Adrenal gland (tissue), 5 donors: Measurements from ENCODE around the gene ATP2B3.

Source experiments
- CTCF ChIP-seq, 6 experiments: fragments of 450-650 bp in 4 of 6; fragments of 200-600 bp in 2 of 6; sonication (generic) in 1 of 6; IDR thresholded peaks; 1 replicate in 5 of 6; 2 replicates in 1 of 6; pipeline versions ENCODE4 v1.5.1 to v1.8.0; 2016 to 2021; ENCODE audit warnings: antibody characterized with exemption in 6 of 6, mild to moderate bottlenecking in 2 of 6, moderate library complexity in 1 of 6
- POLR2A ChIP-seq, 2 donors: fragments of 450-650 bp; IDR thresholded peaks; one replicate each; pipeline ENCODE4 v1.6.1; 2017; ENCODE audit warnings: antibody characterized with exemption in 2 of 2, mild to moderate bottlenecking in 2 of 2, moderate library complexity in 1 of 2
- donor health status: DM: no; HTN: no; CAD: no.

- no peak for TF ChIP-seq CTCF (IDR thresholded peaks at IDR 0.05)
- no peak for TF ChIP-seq POLR2A (IDR thresholded peaks at IDR 0.05)
These were observed 66.0 kb downstream of the ATP2B3 start for GRCh38 chrX:153583433-153583832.
